Neutrophil (primary cell): ENCODE measurements around the gene PDGFC.

Experiments
- H3K27ac ChIP-seq: fragments of 200-600 bp; sonication (generic); 2 replicates; pipeline ENCODE4 v1.5.1; 2016; ENCODE audit warnings: mild to moderate bottlenecking, moderate library complexity
- H3K27me3 ChIP-seq: fragments of 200-600 bp; sonication (generic); 2 replicates; pipeline ENCODE4 v1.6.0; 2016; ENCODE audit warnings: mild to moderate bottlenecking
- H3K36me3 ChIP-seq: fragments of 200-600 bp; sonication (generic); 2 replicates; pipeline ENCODE4 v1.5.1; 2017
- H3K4me1 ChIP-seq, 2 experiments: fragments of 200-600 bp in 1 of 2; sonication (generic) in 1 of 2; 1 replicate in 1 of 2; 2 replicates in 1 of 2; pipeline versions ENCODE4 v1.5.1 to v1.6.1; 2013 to 2016; ENCODE audit warnings: low read depth in 1 of 2, low read length in 1 of 2, mild to moderate bottlenecking in 1 of 2, moderate library complexity in 1 of 2; ENCODE audit not compliant: control insufficient read depth in 1 of 2, insufficient read depth in 1 of 2
- H3K4me3 ChIP-seq, 2 experiments: fragments of 200-600 bp in 1 of 2; sonication (generic) in 1 of 2; 1 replicate in 1 of 2; 2 replicates in 1 of 2; pipeline ENCODE4 v1.5.1; 2013 to 2016; ENCODE audit warnings: low read depth in 1 of 2, low read length in 1 of 2, mild to moderate bottlenecking in 1 of 2, moderate library complexity in 1 of 2
- H3K9me3 ChIP-seq: fragments of 200-600 bp; sonication (generic); 2 replicates; pipeline ENCODE4 v1.5.1; 2016
- CTCF ChIP-seq: fragments of 200-600 bp; sonication (generic); IDR thresholded peaks from 2 replicates; pipeline ENCODE4 v1.5.1; 2016; ENCODE audit warnings: antibody characterized with exemption

Gene PDGFC

GRCh38 chr4:156950948-156951347 is 20.7 kb downstream of the PDGFC start:
- H3K27me3 ChIP-seq, result no peaks in the 10 kb centered on the region
- H3K27ac ChIP-seq, result no peak overlapping the region
- no peaks in the 10 kb centered on the region for H3K4me1 ChIP-seq
- no peak overlapping the region for H3K4me3 ChIP-seq
- no peaks in the 10 kb centered on the region for H3K9me3 ChIP-seq
- no peak for TF ChIP-seq CTCF
- no peaks in the 10 kb centered on the region for H3K36me3 ChIP-seq

GRCh38 chr4:156950090-156950489 is 21.5 kb downstream of the PDGFC start:
- no peak overlapping the region for H3K4me3 ChIP-seq
- H3K4me1 ChIP-seq, result peaks cover 4 to 6% of the 10 kb centered on the region in 2 experiments

GRCh38 chr4:156949373-156949814 is 22.2 kb downstream of the PDGFC start:
- Histone ChIP-seq H3K9me3 (no peaks in the 10 kb centered on the region), H3K36me3 (no peaks in the 10 kb centered on the region), H3K4me3 (no peak overlapping the region), H3K4me1 (peaks cover 4 to 10% of the 10 kb centered on the region in 2 experiments), H3K27ac (no peak overlapping the region), H3K27me3 (no peaks in the 10 kb centered on the region)
- no peak for TF ChIP-seq CTCF

More at GRCh38 chr4:156950090-156950489, 21.5 kb downstream of the PDGFC start:
- TF ChIP-seq CTCF, result no peak
- Histone ChIP-seq H3K9me3 (no peaks in the 10 kb centered on the region), H3K27me3 (no peaks in the 10 kb centered on the region), H3K36me3 (no peaks in the 10 kb centered on the region), H3K27ac (no peak overlapping the region)

- no peak for TF ChIP-seq CTCF
- H3K27me3 ChIP-seq, result no peaks in the 10 kb centered on the region
- H3K4me1 ChIP-seq, result peaks cover 4 to 10% of the 10 kb centered on the region in 2 experiments
- no peaks in the 10 kb centered on the region for H3K9me3 ChIP-seq
- H3K27ac ChIP-seq, result no peak overlapping the region
- H3K4me3 ChIP-seq, result no peak overlapping the region
- H3K36me3 ChIP-seq, result no peaks in the 10 kb centered on the region
Observed at GRCh38 chr4:156948738-156949137, 22.9 kb downstream of the PDGFC start.

GRCh38 chr4:156948133-156948532 is 23.5 kb downstream of the PDGFC start:
- TF ChIP-seq CTCF, result no peak
- Histone ChIP-seq H3K4me1 (peaks cover 4 to 10% of the 10 kb centered on the region in 2 experiments), H3K27me3 (no peaks in the 10 kb centered on the region), H3K4me3 (no peak overlapping the region), H3K9me3 (no peaks in the 10 kb centered on the region), H3K27ac (no peak overlapping the region), H3K36me3 (no peaks in the 10 kb centered on the region)
